CD4-positive, alpha-beta T cell treated with Interleukin-6 at 100 ng/mL for 8 hours (primary cell): Measurements from ENCODE around the gene TSPAN14.

Experiments
- DNase-seq: peaks from one replicate; pipeline ENCODE4 v3.0.0-alpha.2; 2020; ENCODE audit warnings: mixed read lengths, low spot score

TSPAN14 gene

DNA sequence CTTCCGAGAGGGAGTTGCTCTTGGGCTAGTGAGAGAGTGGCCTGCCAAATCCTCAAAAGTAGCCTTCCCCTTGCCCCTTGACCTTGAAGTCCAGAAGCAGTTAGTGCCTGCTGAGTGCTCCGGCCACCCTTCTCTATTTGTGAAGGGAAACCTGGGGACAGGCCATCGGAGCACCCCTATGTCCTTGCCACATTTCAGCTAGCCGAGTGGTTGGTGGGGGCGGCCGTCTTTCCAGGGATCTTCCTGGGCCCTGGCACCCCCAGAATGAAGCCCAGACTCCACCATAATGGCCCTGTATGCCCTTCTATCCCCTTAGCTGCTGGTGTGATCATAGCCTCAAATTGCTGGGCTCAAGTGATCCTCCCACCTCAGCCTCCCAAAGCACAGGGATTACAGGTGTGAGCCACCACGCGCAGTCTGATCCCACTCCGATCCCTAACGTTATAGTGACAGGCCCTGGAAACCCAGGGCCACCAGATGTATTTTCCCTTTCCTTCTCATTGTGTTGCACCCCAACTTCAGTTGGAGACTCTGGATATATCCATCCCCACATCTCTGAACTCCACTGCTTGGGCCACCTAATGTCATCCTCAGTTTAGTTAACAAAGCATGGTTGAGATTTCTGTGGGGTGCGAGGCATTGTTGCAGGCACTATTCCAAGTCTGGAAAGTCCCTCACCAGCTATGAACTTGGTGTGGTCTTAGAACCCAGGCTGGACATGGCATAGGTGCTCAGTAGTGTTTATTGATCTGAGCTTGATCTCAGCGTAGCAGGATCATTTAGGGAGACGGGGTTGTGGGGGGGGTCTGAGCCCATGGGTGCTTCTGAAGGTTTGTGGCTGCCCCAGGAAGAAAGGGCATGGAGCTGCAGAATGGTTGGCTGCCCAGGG, 1.6 kb downstream of the TSPAN14 start:
- DNase-seq = no peak

DNA sequence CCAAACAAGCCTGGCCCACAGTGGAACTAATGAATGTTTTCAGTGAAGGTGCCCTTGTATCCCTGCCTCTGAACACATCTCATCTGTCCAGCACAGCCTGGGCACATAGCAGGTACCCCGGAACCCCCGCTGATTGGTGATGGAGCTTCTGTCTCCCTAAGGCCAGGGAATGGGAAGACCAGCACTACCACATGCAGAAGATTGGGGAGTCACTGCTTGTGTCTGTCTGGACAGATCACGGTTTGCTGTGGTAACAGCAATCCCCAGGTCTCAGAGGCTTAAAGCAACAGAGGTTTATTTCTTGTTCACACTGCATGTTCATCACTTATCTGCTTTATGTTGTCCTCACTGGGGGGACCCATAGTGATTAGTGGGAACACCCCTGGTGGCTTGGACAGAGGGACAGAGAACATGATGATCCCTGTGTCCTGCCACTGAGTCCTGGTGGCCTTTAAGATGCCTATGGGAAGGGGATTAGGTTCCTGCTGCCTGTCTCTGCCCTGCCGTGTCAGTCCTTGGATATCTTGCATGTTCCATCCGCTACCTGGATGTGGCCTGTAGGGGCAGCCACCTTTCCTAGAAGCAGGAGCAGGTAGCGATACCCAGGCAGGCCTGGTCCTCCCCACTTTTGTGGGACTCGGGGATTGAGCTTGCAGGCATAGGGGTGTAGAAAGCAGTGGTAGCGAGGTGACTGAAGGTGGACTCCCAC, 3.6 kb downstream of the TSPAN14 start:
- no peak for DNase-seq

- no peak for DNase-seq
Observed at GRCh38 chr10:80458263-80458625, 4.1 kb downstream of the TSPAN14 start.

DNA sequence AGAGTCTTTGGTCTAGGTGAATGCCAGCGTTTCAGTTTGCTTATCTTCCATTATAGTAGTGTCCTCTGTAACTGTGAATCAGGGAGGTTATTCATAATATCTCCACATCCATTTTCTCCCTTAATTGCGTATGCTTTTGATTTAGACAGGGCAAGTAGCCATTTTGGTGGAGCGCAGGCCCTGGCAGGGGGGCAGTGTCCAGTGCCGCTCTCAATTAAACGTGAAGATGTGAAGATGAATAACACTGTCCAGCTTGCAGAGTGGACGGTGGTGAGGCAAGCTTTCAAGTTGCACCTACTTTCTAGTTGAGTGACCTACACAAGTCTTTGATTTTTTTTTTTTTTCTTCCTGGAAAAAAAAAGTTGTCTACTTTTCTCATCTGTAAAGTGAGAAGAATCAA, 4.5 kb downstream of the TSPAN14 start:
- no peak for DNase-seq

DNA sequence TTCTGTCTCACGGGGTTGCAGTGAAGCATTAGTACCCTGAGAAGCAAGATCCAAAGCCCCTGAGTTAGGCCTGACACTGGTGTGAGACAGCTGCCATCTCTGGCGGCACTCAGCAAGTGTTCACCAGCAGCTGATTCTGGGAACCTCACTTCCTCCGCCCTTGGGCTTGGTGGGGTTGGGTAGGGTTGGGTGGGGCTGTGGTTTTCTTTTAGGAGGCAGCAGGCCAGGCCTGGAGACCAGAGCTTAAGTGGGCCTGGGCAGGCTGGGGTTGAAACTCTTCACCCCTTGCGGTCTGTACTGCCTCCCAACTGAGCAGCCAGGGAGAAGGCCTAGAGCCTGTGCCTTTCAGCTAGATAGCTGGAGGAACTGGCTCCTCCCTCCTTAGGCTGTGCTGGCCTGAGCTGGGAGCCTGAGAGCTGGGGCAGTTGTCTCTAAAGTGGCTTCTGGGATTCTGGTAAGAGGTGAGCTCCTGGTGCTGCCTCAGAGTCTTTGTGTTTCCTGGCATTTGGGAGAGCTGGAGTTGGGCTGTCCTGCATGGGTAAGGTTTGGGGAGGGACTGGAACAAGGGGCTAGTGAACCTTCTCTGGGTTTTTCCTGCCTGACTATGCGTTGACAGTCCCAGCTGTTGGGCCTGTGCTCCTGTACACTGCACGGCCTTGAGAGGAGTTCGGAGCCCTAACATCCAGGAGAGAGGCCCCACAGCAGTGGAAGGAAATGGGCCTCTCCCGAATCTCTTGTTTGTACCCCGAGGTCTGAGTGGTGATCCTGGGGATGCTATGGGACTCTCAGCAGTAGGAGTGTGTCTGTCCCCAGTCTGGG, 5.1 kb downstream of the TSPAN14 start:
- DNase-seq = peak; percentile 77

GRCh38 chr10:80460399-80461207, 6.5 kb downstream of the TSPAN14 start:
- DNase-seq = no peak

DNA sequence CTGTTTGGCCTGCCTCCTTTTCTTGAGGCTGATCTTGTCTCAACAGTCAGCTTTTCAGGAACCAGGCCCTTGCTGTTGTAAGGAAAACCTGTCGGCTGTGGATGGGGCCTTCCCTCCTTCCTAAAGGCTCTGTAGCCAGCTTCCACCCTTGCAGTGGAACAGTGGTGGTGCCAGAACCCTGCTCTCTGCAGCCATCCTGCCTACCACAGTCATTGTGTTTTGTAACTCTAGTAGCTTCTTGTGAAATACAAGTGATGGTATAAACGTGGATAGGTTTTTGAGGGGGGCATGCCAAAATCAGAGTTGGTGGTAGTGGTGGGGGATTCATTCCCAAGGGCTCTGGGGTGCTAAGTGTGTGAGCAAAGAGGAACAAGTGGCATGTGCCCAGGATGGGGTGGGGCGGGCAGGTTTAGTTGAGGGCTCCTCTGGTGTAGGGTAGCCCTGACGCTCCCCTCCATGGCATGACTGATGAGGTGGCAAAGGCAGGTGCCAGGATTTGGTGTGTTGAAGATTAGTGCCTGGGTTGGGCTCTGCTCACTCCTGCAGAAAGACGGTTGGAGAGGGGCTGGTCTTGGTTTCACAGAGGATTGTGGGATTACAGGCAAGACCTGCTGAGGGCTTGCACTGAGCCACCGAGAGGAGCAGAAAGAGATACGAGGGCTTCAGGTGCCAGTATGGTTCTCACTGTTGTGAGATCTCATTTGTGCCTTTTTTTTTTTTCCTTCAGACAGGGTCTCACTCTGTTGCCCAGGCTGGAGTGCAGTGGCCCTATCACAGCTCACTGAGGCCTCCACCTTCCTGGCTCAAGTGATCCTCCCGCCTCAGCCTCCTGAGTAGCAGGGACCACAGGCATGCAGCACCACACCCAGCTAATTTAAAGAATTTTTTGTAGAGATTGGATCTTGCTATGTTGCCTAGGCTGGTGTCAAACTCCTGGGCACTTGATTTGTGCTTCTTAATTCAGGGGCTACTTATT, 7.4 kb downstream of the TSPAN14 start:
- DNase-seq = no peak

DNA sequence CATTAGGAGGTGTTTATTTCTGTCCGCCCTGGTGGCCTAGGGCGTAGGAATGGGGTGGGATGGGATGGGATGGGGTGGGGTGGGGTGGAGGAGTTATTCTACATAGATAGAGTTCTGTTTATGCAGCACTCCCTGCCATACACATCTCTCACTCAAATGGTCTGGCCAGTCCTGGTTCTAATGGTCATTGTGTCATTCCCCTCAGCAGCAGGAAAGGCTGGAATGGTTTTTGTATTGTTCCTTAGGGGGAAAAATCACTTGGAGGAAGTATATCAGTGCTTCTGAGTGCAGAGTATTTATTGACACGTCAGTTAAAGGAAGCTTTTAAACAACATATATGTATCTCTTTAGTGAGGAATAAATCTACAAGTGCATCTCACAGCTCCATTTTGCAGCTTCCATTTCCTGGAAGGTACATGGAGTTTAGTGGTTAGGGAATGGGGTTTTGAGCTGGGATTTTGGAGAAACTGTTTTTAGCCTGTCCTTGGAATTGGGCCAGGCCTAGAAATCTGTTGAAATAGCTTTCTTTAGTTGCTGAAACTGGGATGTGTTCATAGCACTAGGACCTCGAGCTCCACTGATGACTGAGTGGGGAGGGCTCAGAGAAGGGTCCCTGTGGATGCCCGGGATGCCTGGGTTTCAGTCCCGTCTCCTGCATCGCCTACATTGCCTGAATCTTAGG, 8.3 kb downstream of the TSPAN14 start:
- no peak for DNase-seq

- no peak for DNase-seq
Observed at GRCh38 chr10:80462981-80463741, 9.1 kb downstream of the TSPAN14 start.

GRCh38 chr10:80463868-80464267, 9.8 kb downstream of the TSPAN14 start:
- no peak for DNase-seq

DNA sequence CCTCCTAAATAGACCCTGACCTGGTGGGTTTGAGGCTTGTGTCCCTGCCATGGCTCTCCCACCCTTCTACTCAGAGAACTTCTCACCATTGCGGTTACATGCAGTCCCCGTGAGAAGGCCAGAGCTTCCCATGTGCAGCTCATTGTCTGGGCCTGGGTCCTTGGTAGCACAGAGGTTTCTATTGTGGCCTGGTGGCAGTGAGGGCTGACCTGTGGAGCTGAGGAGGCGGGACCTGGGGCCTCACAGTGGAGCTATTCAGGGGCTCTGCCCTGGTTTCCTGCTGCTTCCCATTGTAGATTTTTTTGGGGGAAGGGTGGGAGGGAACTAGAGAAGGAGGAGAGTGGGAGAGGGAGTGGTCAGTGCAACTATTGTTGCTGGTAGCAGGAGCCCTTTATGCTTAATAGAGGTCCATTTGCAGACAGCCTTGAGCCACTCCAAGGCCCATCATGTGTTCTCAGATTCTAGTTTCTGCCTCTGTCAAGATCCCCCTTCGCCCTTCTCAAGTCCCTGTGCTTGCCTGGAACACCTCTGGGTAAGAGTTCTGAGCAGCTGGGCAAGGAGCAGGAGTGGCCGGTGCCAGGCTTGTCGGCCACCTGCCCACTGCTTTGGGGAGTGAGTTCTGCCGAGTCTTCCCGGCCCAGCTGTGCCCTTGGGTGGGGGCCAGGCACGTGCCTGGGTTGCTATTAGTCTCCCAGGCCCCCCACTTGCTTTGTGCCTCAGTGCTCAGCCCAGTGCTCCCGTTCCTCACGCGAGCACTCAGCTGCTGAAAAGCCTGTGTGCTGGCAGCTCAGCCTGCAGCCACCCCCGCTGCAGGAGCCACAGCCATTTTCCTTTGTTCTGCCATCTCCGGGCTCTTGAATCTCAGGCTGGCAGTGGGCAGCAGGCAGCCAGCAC, 10.7 kb downstream of the TSPAN14 start:
- DNase-seq = no peak

- DNase-seq = no peak
Observed at GRCh38 chr10:80465451-80465835, 11.3 kb downstream of the TSPAN14 start.

GRCh38 chr10:80465839-80466590, 11.9 kb downstream of the TSPAN14 start:
- peak; percentile 67 for DNase-seq

GRCh38 chr10:80466724-80467326, 12.7 kb downstream of the TSPAN14 start:
- no peak for DNase-seq

DNA sequence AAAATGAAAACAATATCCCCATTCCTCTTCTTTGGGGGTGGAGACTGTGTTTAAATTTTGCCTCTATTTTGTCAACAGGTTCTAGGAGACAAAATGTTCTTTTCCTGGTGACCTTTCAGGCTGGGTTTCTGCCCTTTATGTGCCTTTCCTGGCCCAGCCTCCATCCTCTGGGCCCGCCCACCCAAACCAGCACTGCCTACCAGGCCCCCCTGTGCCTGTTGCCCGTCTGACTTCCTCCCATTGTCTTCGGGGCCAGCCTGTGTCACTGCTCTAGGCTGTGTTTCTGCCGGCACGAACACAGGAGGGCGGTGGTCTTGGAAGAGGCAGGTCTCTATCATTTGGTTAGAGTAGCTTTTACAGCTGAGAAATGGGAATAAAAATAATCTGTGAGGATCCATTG, 13.9 kb downstream of the TSPAN14 start:
- DNase-seq = peak; percentile 68

- DNase-seq = no peak
Observed at GRCh38 chr10:80468806-80469421, 14.8 kb downstream of the TSPAN14 start.
